ENCODE data around the gene IFT172.

IFT172 gene

GRCh38 chr2:27496357-27497287, 7.1 kb upstream of the IFT172 start, which contains the start of gene GCKR:
Gene GCKR (plus strand): TSS chr2:27496839. CDS start chr2:27496905, 66 bp downstream.
- Histone ChIP-seq H3F3A (ENCODE audit: insufficient read depth) (no peaks in the 10 kb centered on the region), H3K79me2 (ENCODE audit: insufficient read depth, low read length) (no peaks in the 10 kb centered on the region), H3K27ac (ENCODE audit: low read depth, low read length) (no peak within 1 kb of the TSS), H3K27me3 (ENCODE audit: low read length) (no peaks in the 10 kb centered on the region), H3K9me2 (replicated peaks; ENCODE audit: insufficient read depth, low read length) (no peaks in the 10 kb centered on the region), H3K4me2 (ENCODE audit: low read depth, low read length, poor library complexity, severe bottlenecking) (no peak within 1 kb of the TSS), H4K20me1 (ENCODE audit: low read depth, low read length) (no peaks in the 10 kb centered on the region), H3K9me3 (ENCODE audit: insufficient read depth, low read length) (no peaks in the 10 kb centered on the region), H3K9ac (ENCODE audit: low read length) (no peak within 1 kb of the TSS), H2AFZ (ENCODE audit: low read depth, low read length, severe bottlenecking) (no peak within 1 kb of the TSS), H3K36me3 (ENCODE audit: low read length) (no peaks in the 10 kb centered on the region), H3K4me3 (ENCODE audit: insufficient read depth, low read length, poor library complexity, severe bottlenecking) (no peak within 1 kb of the TSS)
- TF ChIP-seq, protein P1, sequence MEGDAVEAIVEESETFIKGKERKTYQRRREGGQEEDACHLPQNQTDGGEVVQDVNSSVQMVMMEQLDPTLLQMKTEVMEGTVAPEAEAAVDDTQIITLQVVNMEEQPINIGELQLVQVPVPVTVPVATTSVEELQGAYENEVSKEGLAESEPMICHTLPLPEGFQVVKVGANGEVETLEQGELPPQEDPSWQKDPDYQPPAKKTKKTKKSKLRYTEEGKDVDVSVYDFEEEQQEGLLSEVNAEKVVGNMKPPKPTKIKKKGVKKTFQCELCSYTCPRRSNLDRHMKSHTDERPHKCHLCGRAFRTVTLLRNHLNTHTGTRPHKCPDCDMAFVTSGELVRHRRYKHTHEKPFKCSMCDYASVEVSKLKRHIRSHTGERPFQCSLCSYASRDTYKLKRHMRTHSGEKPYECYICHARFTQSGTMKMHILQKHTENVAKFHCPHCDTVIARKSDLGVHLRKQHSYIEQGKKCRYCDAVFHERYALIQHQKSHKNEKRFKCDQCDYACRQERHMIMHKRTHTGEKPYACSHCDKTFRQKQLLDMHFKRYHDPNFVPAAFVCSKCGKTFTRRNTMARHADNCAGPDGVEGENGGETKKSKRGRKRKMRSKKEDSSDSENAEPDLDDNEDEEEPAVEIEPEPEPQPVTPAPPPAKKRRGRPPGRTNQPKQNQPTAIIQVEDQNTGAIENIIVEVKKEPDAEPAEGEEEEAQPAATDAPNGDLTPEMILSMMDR (IDR thresholded peaks at IDR 0.05; ENCODE audit: insufficient read depth, low read length, poor library complexity, severe bottlenecking) = no peak
- TF ChIP-seq EZH2phosphoT487 (conservative IDR thresholded peaks at IDR 0.05; ENCODE audit: low read length) = no peak

- no peaks in the 10 kb centered on the region for H3K27me3 ChIP-seq (ENCODE audit: low read length)
- H4K20me1 ChIP-seq (ENCODE audit: low read depth, low read length) = no peaks in the 10 kb centered on the region
- H3F3A ChIP-seq (ENCODE audit: insufficient read depth) = peaks cover 4% of the 10 kb centered on the region; the same call in 1 of the 2 replicates
- H3K9me3 ChIP-seq (ENCODE audit: insufficient read depth, low read length) = no peaks in the 10 kb centered on the region
- no peaks in the 10 kb centered on the region for H3K9me2 ChIP-seq (replicated peaks; ENCODE audit: insufficient read depth, low read length)
- no peak for TF ChIP-seq EZH2phosphoT487 (conservative IDR thresholded peaks at IDR 0.05; ENCODE audit: low read length)
- TF ChIP-seq, protein P1 (IDR thresholded peaks at IDR 0.05; ENCODE audit: insufficient read depth, low read length, poor library complexity, severe bottlenecking) = no peak
- H3K36me3 ChIP-seq (ENCODE audit: low read length) = no peaks in the 10 kb centered on the region
- no peak overlapping the region for H3K27ac ChIP-seq (ENCODE audit: low read depth, low read length)
- H3K79me2 ChIP-seq (ENCODE audit: insufficient read depth, low read length) = no peaks in the 10 kb centered on the region
- H2AFZ ChIP-seq (ENCODE audit: low read depth, low read length, severe bottlenecking) = no peak overlapping the region
- H3K4me3 ChIP-seq (ENCODE audit: insufficient read depth, low read length, poor library complexity, severe bottlenecking) = no peak overlapping the region
- H3K9ac ChIP-seq (ENCODE audit: low read length) = no peak overlapping the region
- H3K4me2 ChIP-seq (ENCODE audit: low read depth, low read length, poor library complexity, severe bottlenecking) = no peak overlapping the region
Measured at GRCh38 chr2:27495840-27496356, 6.4 kb upstream of the IFT172 start.

DNA sequence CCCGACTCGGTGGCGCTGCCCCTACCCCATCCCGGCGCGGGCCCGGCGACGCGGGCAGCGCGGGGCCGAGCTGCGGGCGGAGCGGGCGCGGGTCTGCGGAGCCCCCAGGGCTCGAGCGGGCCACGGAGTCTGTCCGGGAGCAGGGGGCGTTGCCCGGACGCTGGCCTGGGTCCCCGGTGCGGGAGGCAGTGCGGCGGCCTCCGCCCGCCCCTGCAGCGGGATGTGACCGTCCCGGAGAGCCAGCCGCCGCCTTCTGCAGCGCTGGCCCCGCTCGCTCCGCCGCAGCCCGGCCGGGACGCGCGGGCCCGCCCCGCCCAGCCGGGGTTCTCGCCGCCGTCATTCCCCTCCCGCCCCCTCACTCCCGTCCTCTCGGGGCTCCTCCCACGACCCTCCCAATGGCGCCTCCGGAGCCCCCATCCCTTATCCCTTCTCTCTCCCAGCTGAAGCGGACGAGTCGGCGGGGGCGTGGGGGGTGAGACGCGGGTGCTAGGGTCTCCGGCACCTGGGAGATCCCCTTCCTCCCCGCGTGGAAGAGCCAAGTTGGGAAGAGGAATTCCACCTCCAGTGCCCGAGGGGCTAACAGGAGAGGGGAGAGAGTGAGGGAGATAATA, 5.5 kb upstream of the IFT172 start, which contains the start of gene FNDC4:
Gene FNDC4 (minus strand): TSS at position 257 of the 611 bp plus-strand sequence. CDS start 521 bp downstream, outside the sequence.
- H3K4me3 ChIP-seq (ENCODE audit: insufficient read depth, low read length, poor library complexity, severe bottlenecking) = no peak within 1 kb of the TSS
- H3K27me3 ChIP-seq (ENCODE audit: low read length) = no peaks in the 10 kb centered on the region
- no peaks in the 10 kb centered on the region for H3K36me3 ChIP-seq (ENCODE audit: low read length)
- H4K20me1 ChIP-seq (ENCODE audit: low read depth, low read length) = no peaks in the 10 kb centered on the region
- no peak for TF ChIP-seq EZH2phosphoT487 (conservative IDR thresholded peaks at IDR 0.05; ENCODE audit: low read length)
- TF ChIP-seq, protein P1 (IDR thresholded peaks at IDR 0.05; ENCODE audit: insufficient read depth, low read length, poor library complexity, severe bottlenecking) = no peak
- H3K9me2 ChIP-seq (replicated peaks; ENCODE audit: insufficient read depth, low read length) = no peaks in the 10 kb centered on the region
- no peak within 1 kb of the TSS for H3K9ac ChIP-seq (ENCODE audit: low read length)
- H3K9me3 ChIP-seq (ENCODE audit: insufficient read depth, low read length) = no peaks in the 10 kb centered on the region
- H3K4me2 ChIP-seq (ENCODE audit: low read depth, low read length, poor library complexity, severe bottlenecking) = no peak within 1 kb of the TSS
- no peak within 1 kb of the TSS for H2AFZ ChIP-seq (ENCODE audit: low read depth, low read length, severe bottlenecking)
- no peaks in the 10 kb centered on the region for H3K79me2 ChIP-seq (ENCODE audit: insufficient read depth, low read length)
- no peak within 1 kb of the TSS for H3K27ac ChIP-seq (ENCODE audit: low read depth, low read length)
- peaks cover 4% of the 10 kb centered on the region; the same call in 1 of the 2 replicates for H3F3A ChIP-seq (ENCODE audit: insufficient read depth)

Data from SU-DHL-6 (cell line).